HG03175 (cell line): ENCODE measurements around the gene COLEC12.
A peak's percentile ranks its signal among the peaks of the same experiment; 100 is the strongest.

Source experiments
- ATAC-seq: cut with Tn5 transposase; IDR thresholded peaks from one replicate; pipeline ENCODE4 v1.9.1; 2021; ENCODE audit warnings: mild to moderate bottlenecking, moderate library complexity; ENCODE audit not compliant: unreplicated experiment

COLEC12 gene

GRCh38 chr18:364256-364826 lies 136.2 kb downstream of the COLEC12 start:
- ATAC-seq, result no peak

- ATAC-seq, result no peak
These were observed 137.0 kb downstream of the COLEC12 start for GRCh38 chr18:363301-364085.

GRCh38 chr18:362311-363290 lies 137.9 kb downstream of the COLEC12 start:
- no peak for ATAC-seq

GRCh38 chr18:361941-362310 lies 138.6 kb downstream of the COLEC12 start:
- no peak for ATAC-seq

- ATAC-seq, result peak; percentile 50
These were observed 139.3 kb downstream of the COLEC12 start for GRCh38 chr18:361100-361732.

- ATAC-seq, result no peak
These were observed 139.8 kb downstream of the COLEC12 start for GRCh38 chr18:360676-361075.

- no peak for ATAC-seq
These were observed 143.7 kb downstream of the COLEC12 start for GRCh38 chr18:356778-357177.

GRCh38 chr18:355678-356077 lies 144.8 kb downstream of the COLEC12 start:
- ATAC-seq, result no peak

- ATAC-seq, result no peak
These were observed 146.0 kb downstream of the COLEC12 start for GRCh38 chr18:354471-354870.

GRCh38 chr18:354003-354402 lies 146.5 kb downstream of the COLEC12 start:
- ATAC-seq, result no peak

- ATAC-seq, result no peak
These were observed 148.1 kb downstream of the COLEC12 start for GRCh38 chr18:352438-352837.

- ATAC-seq, result no peak
These were observed 149.4 kb downstream of the COLEC12 start for GRCh38 chr18:350953-351572.

- no peak for ATAC-seq
These were observed 153.9 kb downstream of the COLEC12 start for GRCh38 chr18:346600-346999.

GRCh38 chr18:341102-341501 lies 159.4 kb downstream of the COLEC12 start:
- ATAC-seq, result no peak

GRCh38 chr18:340044-340443 lies 160.5 kb downstream of the COLEC12 start:
- ATAC-seq, result no peak

- ATAC-seq, result no peak
These were observed 161.3 kb downstream of the COLEC12 start for GRCh38 chr18:339200-339599.

GRCh38 chr18:336713-337112 lies 163.8 kb downstream of the COLEC12 start:
- no peak for ATAC-seq

GRCh38 chr18:335733-336132 lies 164.8 kb downstream of the COLEC12 start:
- no peak for ATAC-seq

GRCh38 chr18:334575-335132 lies 165.8 kb downstream of the COLEC12 start:
- no peak for ATAC-seq
